GM18499 (cell line): ENCODE results near the gene MYF6.

Experiments used
- ATAC-seq: cut with Tn5 transposase; IDR thresholded peaks from one replicate; pipeline ENCODE4 v1.9.1; 2021; ENCODE audit warnings: moderate number of reproducible peaks; ENCODE audit not compliant: insufficient read depth, unreplicated experiment

The MYF6 gene

GRCh38 chr12:80747800-80748199 lies 40.4 kb downstream of the MYF6 start:
- no peak for ATAC-seq

- no peak for ATAC-seq
Measured at GRCh38 chr12:80749456-80749855, 42.0 kb downstream of the MYF6 start.

GRCh38 chr12:80752464-80752863 lies 45.0 kb downstream of the MYF6 start:
- no peak for ATAC-seq

- no peak for ATAC-seq
Measured at GRCh38 chr12:80754274-80754673, 46.8 kb downstream of the MYF6 start.

- no peak for ATAC-seq
Measured at GRCh38 chr12:80756875-80757274, 49.4 kb downstream of the MYF6 start.
